Activated T-cell treated with anti-CD3 and anti-CD28 coated beads, Interleukin-2, amount 50 U/mL, for 4 hours (primary cell): ENCODE results near the gene MRPL33. TPM values are rescaled to one million over a fixed set of nuclear protein-coding genes. Genes with fewer than 3 reads are reported as not detected.

ENCODE experiments used
- ATAC-seq, 2 donors: fragments of 200-7000 bp; cut with Tn5 transposase; one replicate each; pipeline ENCODE4 v1.10.0; 2021
- DNase-seq: peaks from one replicate; pipeline ENCODE4 v3.0.0-alpha.2; 2020
- H3K27me3 Mint-ChIP-seq: one replicate; pipeline ENCODE4 v1.8.0; 2021; ENCODE audit warnings: low read depth, mixed read lengths
- H3K36me3 Mint-ChIP-seq: one replicate; pipeline ENCODE4 v1.8.0; 2022; ENCODE audit warnings: mixed read lengths; ENCODE audit not compliant: insufficient read depth
- H3K4me1 Mint-ChIP-seq: one replicate; pipeline ENCODE4 v1.8.0; 2021; ENCODE audit warnings: low read depth, mixed read lengths
- H3K4me3 Mint-ChIP-seq: one replicate; pipeline ENCODE4 v1.8.0; 2021; ENCODE audit warnings: mild to moderate bottlenecking, moderate library complexity, mixed read lengths
- H3K9me3 Mint-ChIP-seq: one replicate; pipeline ENCODE4 v1.8.0; 2021; ENCODE audit warnings: mixed read lengths
- total RNA-seq, 3 donors: library from RNA; stranded (reverse); gene quantifications; one replicate each; pipeline ENCODE4 v1.2.1, GENCODE V29; 2021

The MRPL33 gene
- 10 to 100 TPM; 67.9 to 84.5 (median 68.4) TPM for total RNA-seq

- ATAC-seq (peak; percentile 97 to 98), DNase-seq (peak; percentile 88)
- Mint-ChIP-seq H3K36me3 (peaks cover 22% of the 10 kb centered on the region), H3K9me3 (no peaks in the 10 kb centered on the region), H3K4me1 (peaks cover 34% of the 10 kb centered on the region), H3K27me3 (no peaks in the 10 kb centered on the region), H3K4me3 (peak within 1 kb of the TSS; percentile 99)
Measured at GRCh38 chr2:27771548-27772335, at the start of gene MRPL33. TSS of gene MRPL33 (plus strand) at chr2:27771719. CDS start at chr2:27771778, 59 bp downstream.

DNA sequence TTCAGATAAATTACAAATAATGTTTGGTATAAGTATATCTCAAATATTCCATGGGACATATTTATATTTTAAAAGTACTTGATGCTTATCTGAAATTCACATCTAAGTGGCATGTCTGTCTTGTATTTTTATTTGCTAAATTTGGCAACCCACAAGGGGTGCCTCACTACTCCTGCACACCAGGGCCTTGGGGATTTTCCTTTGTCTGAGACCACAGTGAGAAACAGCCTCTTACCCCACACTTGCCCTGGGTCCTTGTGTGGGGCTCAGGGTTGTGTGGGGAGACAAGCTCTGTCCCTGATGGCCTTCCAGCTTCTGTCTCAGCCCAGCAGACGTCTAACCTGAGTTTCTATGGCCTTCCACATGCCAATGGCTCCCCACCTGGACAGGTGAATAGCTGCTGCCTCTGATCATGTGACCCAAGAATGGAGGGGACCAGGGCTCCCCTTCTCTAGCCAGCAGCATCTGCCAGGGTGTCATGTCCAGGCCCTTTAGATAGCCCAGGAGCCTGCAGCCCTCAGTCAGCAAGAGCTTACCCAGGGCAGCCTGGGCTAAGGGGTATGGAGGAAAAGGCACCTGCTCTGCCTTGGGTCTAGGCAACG, 49.5 kb upstream of the MRPL33 start:
- Mint-ChIP-seq H3K36me3 (no peaks in the 10 kb centered on the region), H3K27me3 (peaks cover 6% of the 10 kb centered on the region), H3K4me1 (peaks cover 21% of the 10 kb centered on the region), H3K4me3 (no peak overlapping the region), H3K9me3 (no peaks in the 10 kb centered on the region)
- no peak for ATAC-seq
- DNase-seq, result no peak

DNA sequence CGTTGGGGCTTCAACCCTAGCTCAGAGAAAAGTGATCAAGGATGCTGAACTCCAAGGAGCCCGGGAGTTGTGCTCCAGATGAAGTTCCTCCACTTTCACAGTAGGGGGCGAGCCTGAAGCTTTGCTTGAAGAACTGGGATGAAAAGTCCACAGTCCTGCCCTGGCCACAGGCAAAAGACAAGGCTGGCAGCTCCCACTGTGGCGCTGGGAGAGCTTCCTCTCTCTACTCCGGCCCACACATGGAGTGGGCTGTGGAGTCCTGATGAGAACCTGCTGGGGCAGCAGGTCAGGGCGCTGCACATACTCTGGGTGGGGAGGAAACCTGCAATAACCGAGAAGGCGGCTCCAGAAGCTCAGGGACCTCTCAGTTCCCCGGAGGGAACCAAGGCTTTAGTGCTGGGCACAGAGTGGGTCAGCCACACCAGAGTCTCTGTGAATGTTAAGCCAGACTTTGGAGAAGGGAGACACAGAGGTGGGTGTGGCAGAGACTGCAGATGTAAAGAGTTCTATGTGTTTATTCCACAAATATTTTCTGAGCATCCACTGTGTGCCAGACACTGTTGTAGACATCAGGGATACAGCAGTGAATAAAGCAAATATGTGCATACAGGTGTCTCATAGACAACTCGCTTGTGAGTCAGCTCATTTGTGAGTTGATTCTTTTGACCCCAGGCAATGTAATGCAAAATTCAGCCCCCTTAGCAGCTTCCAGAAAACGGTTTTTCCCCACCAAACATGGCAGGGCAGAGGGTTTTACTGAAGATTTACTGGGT, 48.0 kb upstream of the MRPL33 start:
- peak in 1 of 2 donors; percentile 28 for ATAC-seq
- Mint-ChIP-seq H3K36me3 (no peaks in the 10 kb centered on the region), H3K9me3 (no peaks in the 10 kb centered on the region), H3K27me3 (peaks cover 3% of the 10 kb centered on the region), H3K4me1 (peaks cover 22% of the 10 kb centered on the region), H3K4me3 (no peak overlapping the region)
- peak; percentile 26 for DNase-seq

- Mint-ChIP-seq H3K4me3 (no peak overlapping the region), H3K9me3 (no peaks in the 10 kb centered on the region), H3K36me3 (no peaks in the 10 kb centered on the region), H3K27me3 (peaks cover 3% of the 10 kb centered on the region), H3K4me1 (peaks cover 22% of the 10 kb centered on the region)
- ATAC-seq, result no peak
- no peak for DNase-seq
Measured at GRCh38 chr2:27724191-27724590, 47.3 kb upstream of the MRPL33 start.

- Mint-ChIP-seq H3K4me1 (peaks cover 16% of the 10 kb centered on the region), H3K27me3 (peaks cover 2% of the 10 kb centered on the region), H3K36me3 (no peaks in the 10 kb centered on the region), H3K9me3 (no peaks in the 10 kb centered on the region), H3K4me3 (no peak overlapping the region)
- DNase-seq (no peak), ATAC-seq (no peak)
Measured at GRCh38 chr2:27724905-27725701, 46.4 kb upstream of the MRPL33 start.

DNA sequence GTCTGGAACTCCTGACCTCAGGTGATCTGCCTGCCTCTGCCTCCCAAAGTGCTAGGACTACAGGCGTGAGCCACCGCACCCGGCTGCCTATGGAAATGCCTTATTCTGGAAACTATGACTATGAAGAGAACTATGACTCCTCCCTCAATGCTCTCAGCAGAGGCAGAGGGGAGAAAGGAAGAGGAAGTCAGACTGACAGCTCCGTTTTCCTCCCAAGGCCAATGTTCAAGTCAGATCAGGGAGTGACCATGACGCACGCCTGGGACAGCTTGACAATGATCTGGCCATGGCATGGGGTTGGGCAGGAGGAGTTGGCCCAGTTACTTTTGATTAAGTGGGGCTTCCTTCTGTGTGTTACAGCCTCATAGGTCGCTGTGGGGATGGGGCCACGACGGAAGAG, 44.3 kb upstream of the MRPL33 start:
- Mint-ChIP-seq H3K27me3 (no peaks in the 10 kb centered on the region), H3K9me3 (no peaks in the 10 kb centered on the region), H3K36me3 (no peaks in the 10 kb centered on the region), H3K4me1 (peaks cover 3% of the 10 kb centered on the region), H3K4me3 (no peak overlapping the region)
- DNase-seq, result no peak
- no peak for ATAC-seq

- ATAC-seq (no peak), DNase-seq (no peak)
- Mint-ChIP-seq H3K4me1 (peaks cover 3% of the 10 kb centered on the region), H3K36me3 (no peaks in the 10 kb centered on the region), H3K27me3 (no peaks in the 10 kb centered on the region), H3K9me3 (no peaks in the 10 kb centered on the region), H3K4me3 (no peak overlapping the region)
Measured at GRCh38 chr2:27728081-27728858, 43.2 kb upstream of the MRPL33 start.

GRCh38 chr2:27729198-27729597, 42.3 kb upstream of the MRPL33 start:
- no peak for ATAC-seq
- H3K4me3 Mint-ChIP-seq, result no peak overlapping the region
- no peak for DNase-seq
- H3K9me3 Mint-ChIP-seq, result no peaks in the 10 kb centered on the region
- H3K36me3 Mint-ChIP-seq, result no peaks in the 10 kb centered on the region
- no peaks in the 10 kb centered on the region for H3K27me3 Mint-ChIP-seq
- H3K4me1 Mint-ChIP-seq, result peaks cover 3% of the 10 kb centered on the region

DNA sequence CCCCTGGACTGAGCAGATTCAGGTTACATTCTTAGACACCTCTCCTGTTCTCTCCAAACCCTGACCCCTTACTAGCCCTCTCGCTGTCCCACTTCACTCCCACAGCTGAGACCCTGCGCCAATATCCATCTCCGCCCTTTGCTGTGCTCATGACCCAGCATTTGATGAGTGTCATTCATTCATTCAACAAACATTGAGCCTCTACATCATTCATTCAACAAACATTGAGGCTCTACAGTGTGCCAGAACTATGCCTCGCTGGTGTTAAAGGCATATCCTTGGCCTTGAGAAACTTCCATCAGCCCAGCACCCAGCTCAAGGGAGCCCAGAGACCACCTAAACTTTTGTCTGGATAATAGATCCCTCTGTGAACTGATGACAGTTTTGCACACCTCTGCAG, 41.9 kb upstream of the MRPL33 start:
- no peak for DNase-seq
- Mint-ChIP-seq H3K4me3 (no peak overlapping the region), H3K9me3 (no peaks in the 10 kb centered on the region), H3K36me3 (no peaks in the 10 kb centered on the region), H3K27me3 (no peaks in the 10 kb centered on the region), H3K4me1 (peaks cover 5% of the 10 kb centered on the region)
- ATAC-seq, result no peak

DNA sequence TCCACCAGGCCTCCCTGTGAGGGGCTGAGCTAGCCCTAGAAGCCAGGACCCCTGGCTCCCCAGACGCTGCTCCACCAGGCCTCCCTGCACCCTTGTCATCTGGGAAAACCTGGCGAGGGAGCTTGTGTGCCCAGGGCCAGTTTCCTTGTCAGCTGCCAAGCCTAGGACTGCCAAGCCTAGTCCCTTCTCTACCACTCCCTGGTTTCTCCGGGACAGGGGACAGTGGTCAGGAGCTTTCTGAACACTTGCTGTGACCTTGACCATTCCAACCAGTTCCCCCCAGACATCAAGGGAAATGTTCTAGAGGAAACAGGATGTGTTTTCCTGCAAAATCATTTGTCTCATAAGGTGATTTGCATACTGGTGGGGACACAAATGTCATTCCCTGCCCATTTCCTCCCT, 41.3 kb upstream of the MRPL33 start:
- DNase-seq (no peak), ATAC-seq (no peak)
- Mint-ChIP-seq H3K27me3 (no peaks in the 10 kb centered on the region), H3K4me3 (no peak overlapping the region), H3K9me3 (no peaks in the 10 kb centered on the region), H3K36me3 (no peaks in the 10 kb centered on the region), H3K4me1 (peaks cover 11% of the 10 kb centered on the region)

- H3K4me3 Mint-ChIP-seq, result no peak overlapping the region
- ATAC-seq (no peak), DNase-seq (no peak)
- peaks cover 15% of the 10 kb centered on the region for H3K4me1 Mint-ChIP-seq
- H3K9me3 Mint-ChIP-seq, result no peaks in the 10 kb centered on the region
- H3K36me3 Mint-ChIP-seq, result no peaks in the 10 kb centered on the region
- no peaks in the 10 kb centered on the region for H3K27me3 Mint-ChIP-seq
Measured at GRCh38 chr2:27730980-27731691, 40.4 kb upstream of the MRPL33 start.

DNA sequence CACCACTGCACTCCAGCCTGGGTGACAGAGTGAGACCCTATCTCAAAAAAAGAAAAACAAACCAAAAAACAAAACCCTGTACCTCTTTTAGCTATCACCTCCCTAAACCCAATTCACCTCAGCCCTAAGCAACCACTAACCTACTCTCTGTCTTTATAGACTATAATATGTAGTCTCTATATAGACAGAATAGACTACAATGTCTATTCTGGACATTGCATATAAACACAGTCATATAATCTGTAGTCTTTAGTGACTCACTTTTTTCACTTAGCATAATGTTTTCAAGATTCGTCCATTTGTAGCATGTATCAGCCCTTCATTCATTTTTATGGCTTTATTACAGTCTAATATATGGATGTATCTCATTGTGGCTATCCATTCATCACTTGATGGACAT, 37.2 kb upstream of the MRPL33 start:
- Mint-ChIP-seq H3K4me1 (peaks cover 15% of the 10 kb centered on the region), H3K4me3 (no peak overlapping the region), H3K36me3 (no peaks in the 10 kb centered on the region), H3K27me3 (no peaks in the 10 kb centered on the region), H3K9me3 (no peaks in the 10 kb centered on the region)
- ATAC-seq (no peak), DNase-seq (no peak)

- H3K4me3 Mint-ChIP-seq, result peak overlapping the region; percentile 59
- H3K27me3 Mint-ChIP-seq, result no peaks in the 10 kb centered on the region
- no peaks in the 10 kb centered on the region for H3K36me3 Mint-ChIP-seq
- ATAC-seq (peak; percentile 86 to 87), DNase-seq (peak; percentile 71)
- no peaks in the 10 kb centered on the region for H3K9me3 Mint-ChIP-seq
- H3K4me1 Mint-ChIP-seq, result peaks cover 15% of the 10 kb centered on the region
Measured at GRCh38 chr2:27735263-27735904, 36.1 kb upstream of the MRPL33 start.
